Activated CD4-positive, alpha-beta T cell treated with anti-CD3 and anti-CD28 coated beads for 48 hours (primary cell): ENCODE results near the gene SSBP3.
A peak's percentile ranks its signal among the peaks of the same experiment; 100 is the strongest.
"Not testable (repeated sequence)": the region's sequence is repeated elsewhere in the genome, so short reads cannot be mapped to it uniquely, and the experiment has no call there.

ENCODE experiments used
- DNase-seq: peaks from one replicate; pipeline ENCODE4 v3.0.0-alpha.2; 2020

The SSBP3 gene

DNA sequence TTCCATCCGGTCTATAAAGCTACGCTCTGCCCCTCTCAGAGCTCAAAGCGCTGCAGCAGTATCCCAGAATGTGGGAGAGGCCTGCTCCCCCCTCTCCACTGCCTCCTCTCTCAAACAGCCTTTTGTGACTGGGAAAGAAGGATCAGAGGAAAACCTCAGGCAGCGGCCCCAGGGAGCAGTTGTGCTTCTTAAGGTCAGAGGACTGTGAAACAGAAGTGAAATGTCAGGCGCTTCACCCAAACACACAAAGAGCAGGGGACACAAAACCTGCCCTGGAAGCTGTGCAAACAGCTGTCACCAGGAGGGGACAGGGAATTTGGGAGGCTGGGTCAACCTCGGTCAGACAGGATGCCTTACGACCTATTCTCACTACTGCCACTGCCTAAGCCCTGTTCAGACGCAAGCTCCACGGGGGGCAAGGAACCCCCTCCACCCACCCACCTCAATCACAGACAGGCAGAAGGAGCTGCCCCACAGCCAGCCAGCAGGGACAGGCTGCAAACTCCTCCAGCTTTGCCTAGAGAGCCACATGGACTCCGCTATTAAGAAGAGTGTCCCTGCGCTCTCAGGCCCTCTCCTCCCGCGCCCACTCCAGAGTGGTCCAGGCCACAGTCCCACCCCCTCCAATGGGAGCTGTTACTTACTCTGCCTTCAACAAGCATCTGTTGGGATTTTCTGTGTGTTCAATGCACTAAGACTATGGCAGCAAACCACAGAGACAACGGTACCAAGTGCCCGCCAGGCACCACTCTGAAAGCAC lies 14.6 kb downstream of the SSBP3 start:
- DNase-seq: no peak

DNA sequence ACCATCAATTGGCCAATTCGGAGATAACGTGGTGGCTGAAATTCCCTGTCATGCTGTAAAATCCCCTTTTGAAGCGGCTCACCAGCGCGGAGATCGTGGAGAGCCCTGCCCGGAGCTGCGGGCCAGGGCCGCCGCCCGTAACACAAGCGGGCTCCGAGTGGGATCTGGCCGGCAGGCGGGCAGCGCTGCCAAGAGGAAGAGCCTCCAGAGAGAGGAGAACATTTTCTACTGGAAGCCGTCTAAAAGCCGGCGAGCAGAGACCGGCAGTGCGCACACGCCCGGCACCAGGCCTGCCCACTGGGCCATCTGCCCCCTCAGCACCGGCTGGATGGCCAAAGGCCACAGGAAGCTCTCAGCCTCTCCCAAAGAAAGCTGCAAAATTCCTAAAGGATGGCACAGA lies 15.5 kb downstream of the SSBP3 start:
- DNase-seq: no peak

DNA sequence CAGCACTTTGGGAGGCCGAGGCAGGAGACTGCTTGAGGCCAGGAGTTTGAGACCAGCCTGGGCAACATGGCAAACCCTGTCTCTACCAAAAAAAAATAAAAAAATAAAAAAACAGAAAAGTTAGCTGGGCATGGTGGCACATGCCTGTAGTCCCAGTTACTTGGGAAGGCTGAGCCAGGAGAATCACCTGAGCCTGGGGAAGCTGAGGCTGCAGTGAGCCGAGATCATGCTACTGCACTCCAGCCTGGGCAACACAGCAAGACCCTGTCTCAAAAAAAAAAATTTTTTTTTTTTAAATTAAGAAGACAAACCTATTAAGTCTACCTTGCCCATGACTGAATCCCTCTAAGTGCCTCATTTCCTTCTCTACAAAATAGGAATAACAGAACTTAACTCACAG lies 16.6 kb downstream of the SSBP3 start:
- DNase-seq: not testable (repeated sequence)

DNA sequence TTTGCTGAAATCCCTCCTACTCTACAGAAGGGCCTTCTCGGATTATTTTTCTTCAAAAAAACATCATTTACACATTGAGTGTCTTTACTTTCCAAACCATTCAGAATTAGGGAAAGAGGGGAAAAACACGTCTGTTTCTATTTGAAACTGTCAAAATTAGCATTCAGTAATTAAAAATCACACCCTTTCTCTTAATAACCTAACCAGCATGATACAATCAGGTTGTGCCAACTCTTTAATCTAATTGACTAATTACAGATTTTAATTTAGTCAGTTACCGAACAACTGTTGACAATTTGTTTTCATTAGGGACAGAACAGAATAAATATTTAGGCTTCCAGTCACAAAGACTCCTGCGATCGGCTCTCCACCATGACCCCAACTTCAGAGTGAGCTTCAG lies 18.8 kb downstream of the SSBP3 start:
- no peak for DNase-seq

DNA sequence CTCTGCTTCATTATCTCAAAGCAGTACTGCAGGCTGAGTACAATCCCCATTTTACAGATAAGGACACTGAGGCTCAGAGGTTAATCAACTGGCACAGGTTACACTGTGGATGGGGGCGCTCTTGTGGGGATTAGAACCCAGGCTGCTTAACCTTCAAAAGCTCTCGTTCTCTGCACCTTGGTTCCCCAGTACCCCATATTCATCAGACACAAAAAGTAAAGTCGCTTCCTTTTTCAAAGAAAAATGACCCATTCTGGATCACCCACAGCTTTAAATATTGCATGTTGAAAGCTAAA lies 20.5 kb downstream of the SSBP3 start:
- no peak for DNase-seq

DNA sequence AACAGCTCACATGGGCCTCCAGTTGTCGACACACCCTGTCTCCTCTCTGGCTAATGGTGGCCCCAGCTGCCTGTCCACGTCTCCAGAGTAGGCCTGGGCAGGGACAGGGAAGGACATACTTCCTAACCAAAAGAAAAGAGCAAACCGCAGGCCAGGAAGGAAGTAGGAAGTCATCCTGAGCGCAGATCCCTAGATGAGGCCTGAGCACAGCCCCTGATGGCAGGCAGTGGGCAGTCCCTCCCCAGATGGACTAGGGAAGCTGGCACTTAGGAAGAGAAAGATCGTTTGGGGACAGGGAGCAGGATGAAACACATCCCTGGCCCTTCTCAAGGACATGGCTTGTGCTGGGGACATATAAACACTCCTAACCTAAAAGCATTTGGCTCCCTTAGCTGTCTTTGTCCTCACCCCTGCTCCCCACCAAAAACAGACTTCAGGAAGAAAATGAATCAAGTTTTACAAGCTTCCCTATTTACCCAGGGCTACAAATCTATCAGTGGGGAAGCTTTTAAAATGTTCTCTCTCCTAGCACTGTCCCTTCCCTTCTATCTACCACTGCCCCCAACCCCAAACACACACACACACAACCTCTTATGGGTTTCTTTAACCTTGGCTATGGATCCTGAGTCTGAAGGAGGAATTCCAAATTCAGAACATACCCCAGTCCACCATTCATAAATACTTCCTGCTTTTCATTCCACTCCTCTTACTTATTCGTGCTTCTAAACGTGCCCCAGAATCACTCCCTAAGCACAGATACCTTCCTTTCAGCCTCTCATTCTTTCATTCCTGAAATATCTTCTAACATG lies 21.1 kb downstream of the SSBP3 start:
- DNase-seq: no peak

DNA sequence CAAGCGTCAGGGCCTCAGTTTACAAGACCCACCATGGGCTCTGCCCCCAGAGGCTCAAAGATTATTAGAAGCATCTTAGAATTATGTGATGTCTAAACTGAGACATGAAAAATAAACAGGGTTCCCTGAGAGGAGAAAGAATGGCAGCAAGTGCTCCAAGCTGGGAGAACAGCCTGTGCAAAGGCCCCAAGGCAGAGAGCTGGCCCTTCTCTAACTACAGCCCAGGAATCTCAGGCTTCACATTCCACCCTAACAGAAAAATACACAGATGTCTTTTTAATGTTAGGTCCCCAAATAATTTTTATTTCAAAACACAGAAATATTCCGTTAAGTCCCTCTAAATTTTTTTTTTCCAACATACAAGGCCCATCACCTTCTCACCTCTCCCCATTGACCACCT lies 21.7 kb downstream of the SSBP3 start:
- no peak for DNase-seq

DNA sequence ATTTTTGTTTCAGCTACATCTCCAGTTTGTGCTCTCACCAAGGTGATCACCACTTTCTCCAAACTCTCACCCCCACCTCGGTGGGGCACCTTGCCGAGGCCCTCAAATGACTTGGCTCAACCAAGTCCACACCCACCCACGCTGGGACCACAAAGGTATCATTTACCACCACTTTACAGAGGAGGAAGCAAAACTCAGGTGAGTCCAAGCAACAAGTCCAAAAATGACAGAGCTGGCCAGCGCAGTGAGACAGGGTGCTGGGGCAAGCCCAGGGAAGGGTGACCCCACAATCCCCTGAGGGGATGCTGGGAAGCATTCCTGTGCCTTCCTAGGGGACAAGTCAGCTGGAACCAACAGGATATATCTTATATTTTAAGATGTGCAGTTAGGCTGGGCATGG lies 24.7 kb downstream of the SSBP3 start:
- peak; percentile 27 for DNase-seq

DNA sequence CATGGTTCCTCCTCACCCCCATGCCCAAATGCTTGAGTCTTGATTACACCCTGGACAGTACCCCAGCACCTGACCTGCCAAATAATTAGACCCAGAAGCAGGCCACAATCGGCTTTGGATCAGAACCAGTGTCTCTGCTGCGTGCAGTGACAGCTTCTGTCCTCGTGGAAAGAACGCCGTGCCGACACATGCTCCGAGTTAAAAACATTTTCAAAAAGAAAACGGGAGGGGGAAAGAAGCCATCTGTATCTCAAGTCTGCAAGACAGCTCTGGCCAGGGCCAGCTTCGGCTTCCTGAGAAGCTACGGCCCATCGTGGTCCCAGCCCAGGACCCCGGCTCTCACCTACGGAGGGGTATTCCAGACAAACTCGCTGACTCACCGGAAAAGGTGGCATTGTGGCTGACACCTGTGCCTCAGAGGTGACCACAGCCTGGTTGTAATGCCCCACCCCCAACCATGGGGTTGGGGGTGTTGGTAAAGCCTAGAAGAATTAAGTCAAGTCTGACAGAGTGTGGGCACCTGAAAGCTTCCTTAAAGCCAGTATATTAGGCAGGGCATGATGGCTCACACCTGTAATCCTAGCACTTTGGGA lies 25.8 kb downstream of the SSBP3 start:
- peak; percentile 27 for DNase-seq

DNA sequence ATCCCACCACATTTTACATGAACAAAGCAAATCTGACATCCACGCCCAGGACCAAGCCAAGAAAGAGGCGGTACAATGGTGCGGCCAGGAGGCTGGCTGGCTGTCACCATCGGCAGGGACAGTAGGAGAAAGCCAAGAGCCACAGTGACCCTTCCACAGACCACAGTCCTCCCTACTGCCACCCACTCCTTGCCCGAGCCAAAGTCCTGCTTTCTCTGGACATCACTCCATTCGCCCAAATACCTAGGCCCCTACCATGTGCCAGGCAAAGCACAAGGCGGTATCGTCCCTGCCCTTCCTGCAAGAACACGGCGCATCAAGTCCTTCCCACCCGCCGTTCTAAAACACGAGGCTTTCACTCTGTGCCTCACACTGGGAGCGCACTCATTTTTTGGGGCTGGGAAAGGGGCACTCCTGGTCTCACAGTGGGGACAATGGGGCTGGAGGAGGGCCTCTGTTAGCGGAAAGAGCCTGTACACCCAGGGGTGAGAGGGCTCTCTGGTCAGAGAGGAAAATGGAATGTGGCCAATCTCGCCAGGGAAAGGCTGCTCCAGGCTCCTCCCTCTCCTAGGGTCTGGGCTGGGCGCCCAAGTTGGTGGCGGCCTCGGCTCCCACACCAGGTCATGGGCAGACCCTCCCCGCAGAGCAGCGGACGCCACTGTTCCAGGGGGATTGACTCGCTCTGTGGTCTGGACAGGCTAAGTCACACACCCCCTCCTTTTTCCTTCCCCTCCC lies 26.5 kb downstream of the SSBP3 start:
- no peak for DNase-seq

DNA sequence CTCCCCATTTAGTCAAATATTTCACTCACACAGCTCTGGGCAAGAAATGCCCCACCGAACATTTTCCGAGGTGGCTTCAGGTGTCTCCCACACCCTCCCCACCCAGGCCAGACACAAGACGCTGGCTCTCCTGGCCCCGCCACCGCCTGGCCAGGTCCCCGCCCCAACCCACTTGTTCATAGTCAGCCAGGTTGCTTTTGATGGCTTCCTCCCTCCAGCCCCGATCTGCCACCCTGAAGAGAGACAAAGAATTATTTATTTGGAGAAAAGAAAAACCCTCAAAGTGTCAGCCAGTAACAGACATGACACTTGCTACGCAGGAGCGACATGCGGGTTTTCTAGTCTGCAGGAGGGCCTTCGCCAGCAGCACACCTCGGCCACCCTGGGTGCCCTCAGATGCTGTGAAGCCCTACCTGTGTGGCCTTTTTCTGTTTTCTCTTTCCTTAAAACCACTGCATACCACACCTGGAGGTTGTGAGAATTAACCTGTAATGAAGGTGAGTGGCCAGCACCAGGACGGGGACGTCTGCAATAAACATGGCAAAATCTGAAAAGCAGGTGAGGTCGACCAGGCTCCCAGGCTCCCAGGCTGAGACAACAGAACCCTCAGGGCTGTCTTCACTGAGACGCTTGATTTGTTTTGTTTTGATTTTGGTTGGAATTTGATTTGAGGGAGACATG lies 27.2 kb downstream of the SSBP3 start:
- DNase-seq: no peak

DNA sequence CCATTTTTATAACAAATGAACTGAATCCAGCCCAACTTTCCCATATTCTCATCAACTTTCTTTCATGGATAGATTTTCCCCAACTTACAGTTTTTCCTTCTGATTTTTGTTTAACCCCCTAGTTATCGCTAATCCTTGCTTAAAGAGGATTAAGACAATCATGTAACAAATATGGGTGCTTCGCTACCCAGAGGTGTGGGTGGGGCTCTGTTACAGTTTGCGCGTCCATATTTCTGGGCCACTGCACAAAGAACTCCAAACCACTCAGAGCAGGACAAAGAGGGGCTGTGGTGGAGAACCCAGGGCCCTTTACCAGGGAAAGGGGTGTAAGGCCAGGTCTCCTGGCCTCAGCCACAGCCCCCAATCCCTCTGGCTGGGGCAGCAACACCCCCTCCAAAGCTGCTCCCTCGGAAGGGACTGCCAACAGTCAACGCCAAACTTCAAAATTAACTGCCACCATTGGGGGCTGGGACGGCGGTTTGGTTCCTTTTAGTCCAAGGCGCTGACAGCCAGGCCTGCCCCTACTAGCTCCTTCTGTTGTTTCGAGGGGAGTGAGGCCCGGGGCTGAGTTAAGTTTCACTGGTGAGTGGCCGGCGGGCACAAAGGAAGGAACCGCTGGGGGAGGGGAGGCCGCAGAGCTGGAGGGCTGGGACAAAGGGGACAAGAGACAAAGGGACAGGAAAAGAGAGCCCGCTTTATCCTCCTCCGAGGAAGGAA lies 27.9 kb downstream of the SSBP3 start:
- DNase-seq: no peak

DNA sequence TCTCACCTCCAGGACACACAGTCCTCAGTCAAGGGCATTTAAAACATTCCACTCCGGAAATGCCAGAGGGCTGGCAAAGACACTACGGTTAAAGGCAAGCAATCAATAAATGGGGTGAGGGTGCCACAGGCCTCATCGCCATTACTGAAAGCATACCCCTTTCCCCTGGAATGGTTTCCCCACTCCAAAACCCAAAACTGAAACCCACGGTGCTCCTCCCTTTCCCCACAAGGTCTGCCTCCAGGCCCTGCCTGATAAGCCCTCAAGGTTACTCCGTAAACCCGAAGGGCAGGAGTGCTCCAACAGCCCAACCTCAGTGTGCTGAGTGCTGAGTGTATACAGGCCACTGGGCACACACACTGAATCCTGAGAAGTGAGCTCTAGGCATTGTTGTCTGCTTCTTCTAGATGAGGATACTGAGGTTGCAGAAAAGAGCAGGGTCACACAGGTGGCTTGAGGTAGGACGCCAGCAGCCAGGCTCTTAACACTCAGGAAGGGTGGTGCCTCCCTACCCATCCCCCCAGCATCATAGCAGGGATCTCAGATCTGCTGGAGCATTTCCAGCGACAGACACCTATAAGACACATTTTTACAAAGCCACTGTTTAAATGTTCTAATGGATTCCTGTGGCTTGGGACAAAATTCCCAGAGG lies 29.0 kb downstream of the SSBP3 start:
- no peak for DNase-seq

DNA sequence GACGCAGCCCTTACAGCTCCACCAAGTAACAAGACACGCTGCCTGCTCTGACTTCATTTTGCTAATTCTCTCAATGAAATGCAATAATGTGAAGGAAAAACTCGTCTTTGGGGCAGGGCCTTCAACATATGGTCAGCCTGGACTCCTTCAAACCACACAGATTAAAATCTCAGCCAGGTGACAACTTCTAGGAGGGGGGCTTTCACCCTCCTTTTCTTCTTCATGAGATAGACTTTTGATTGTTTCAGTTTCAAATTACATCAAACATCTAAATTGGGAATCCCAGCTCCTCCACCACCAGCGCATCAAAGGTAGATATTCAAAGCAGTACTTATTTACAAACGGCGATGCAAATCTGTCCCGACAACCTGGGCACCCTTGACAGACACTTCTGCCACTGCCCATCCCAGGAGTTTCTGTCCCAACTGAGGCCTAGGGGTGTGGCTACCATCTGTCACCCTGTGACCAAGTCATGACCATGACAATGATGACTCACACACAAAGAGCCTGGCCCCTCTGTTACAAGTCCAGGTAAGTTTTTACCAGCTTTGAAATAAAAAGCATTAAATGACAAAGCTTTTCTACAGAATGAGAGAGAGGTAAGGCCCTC lies 29.7 kb downstream of the SSBP3 start:
- DNase-seq: peak; percentile 39

DNA sequence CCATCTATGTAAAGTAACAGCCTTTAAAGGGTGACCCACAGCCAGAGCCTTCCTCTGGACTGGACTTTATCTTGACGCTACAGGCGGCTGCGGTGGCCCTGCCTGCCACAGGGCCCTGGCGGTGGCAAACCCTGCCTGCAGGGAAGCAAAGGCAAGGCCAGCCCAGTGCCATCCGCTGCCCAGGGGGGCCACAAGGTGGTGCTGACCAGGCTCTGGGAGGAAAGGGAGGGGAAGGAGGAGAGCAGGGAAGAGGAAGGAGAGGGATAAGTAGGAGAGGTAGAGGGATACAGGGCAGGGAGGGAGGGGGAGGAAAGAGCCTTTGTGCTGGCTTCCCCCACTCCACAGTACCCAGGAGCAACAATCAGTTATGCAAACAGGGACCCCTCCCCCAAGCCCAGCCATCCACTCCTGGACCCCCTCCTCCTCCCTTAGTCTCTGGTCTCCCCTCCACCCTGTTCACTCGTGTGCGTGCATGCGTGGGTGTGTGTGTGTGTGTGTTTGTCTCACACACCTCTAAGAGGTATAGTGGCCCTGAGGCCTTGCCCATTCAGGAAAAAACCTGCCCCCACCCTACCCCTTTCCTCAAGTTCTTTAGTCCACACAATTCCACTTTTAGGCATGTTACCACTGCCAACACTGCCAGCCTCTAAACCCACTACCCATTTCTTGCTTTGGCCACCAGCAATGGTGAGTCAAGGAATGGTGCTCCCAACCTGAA lies 30.3 kb downstream of the SSBP3 start:
- no peak for DNase-seq

DNA sequence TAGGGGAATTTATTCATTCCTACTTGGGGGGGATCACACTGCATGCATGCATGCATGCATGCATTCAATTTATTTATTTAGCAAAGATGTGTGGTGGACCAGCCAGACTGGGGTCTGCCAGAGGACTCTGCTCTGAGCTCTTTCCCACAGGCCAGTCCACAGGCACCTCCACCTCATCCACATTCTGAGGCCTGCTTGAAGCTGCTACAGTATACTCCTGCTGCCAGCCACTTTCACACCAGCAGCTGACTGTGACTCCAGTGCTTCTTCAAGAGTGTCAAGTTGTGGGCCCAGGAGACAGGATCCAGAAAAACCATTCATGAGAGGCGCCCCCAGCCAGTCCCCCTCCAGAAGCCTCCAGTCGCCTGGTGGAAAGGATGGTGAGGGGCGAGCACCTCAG lies 30.9 kb downstream of the SSBP3 start:
- no peak for DNase-seq

DNA sequence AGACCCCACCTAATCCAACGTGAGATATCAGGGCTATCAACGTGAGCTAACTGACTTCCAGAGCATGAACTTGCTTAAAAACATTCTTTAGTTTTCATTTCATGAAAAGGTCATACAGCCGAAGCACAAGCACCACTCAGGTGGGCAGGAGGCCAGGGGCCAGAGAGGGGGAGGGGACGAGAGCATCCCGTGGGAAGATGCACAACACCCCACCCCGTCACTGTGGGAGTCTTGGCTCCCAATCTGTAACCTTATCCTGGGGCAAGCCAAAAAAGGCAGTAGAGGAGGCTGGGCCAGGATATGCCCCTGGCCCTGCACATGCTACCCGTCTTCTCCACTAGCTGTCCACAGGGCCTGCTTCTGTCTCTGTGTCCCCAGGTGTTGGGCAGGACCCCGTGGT lies 31.4 kb downstream of the SSBP3 start:
- DNase-seq: no peak

DNA sequence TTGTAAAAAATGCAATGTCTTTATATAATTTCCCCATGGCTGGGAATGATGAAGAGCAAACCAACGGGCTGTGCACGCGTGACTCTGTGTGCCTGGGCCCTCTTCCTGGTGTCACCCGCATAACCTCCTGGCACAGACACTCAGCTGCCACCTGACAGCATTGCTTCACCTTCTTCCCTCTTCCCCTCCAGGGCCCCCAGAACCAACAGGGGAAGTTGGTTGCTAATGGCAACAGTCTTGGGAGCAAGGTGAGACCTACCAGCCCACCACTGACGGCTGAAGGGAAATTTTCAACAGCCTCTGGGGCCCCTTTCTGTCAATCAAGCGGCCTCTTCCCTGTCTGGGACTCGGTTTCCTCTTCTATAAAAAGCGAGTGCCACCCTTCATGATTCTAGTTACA lies 33.2 kb downstream of the SSBP3 start:
- no peak for DNase-seq

DNA sequence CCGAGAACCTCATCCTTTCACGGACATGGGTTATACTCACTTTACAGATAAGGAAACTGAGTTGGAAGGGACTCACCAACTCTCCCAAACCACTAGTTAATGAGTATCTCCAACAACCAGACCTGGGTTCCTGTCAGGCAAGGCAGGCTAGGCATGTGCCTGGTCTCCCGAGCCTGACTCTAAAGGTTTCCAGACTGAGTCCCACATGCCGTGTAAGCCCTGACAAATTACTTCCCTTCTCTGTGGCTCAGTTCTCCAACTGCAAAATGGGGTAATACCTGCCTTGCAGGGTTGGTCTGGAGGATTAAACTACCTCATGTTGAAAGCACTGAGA lies 34.3 kb downstream of the SSBP3 start:
- no peak for DNase-seq

DNA sequence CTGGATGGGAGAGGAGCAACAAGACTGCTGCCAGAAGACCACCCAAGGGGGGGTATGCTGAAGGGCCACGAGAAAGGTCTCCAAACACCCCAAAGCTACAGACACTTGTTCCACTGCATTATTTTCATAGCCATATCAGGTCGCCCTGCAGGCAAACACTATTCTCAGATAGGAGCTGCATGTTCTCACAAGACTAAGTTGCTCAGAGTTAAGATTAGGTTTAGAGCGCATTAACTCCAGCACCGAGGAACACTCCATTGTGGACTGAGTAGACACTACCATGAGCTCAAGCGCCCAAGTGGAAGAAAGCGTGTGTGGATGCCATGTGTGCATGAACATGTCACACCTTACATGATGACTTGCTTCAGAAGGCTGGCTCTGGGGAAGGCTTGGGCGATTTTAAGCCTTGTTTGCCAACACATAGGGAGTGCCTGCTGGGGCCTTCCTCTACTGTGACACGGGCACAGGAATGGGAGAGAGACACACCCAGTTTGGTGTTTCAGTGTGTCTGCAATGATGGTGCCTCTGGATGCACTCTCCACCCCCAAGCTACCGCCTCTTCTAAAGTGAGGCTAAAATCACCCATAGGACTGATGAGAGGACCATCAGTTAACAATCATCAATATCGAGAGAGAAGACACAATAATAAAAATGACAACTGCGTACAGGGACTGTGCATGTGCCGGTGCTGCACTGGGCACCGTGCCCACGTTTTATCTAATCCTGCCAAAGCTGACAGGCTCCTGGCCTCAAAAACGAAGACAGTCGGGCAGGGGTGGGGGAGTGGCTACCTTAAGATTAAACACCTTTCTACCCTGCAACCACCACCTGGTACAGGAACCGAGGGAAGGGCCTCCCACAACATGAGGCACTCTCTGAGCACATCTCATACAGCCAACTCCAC lies 34.9 kb downstream of the SSBP3 start:
- DNase-seq: no peak
